Liver (tissue), 3 donors: ENCODE results near the gene SNRPB2.

ENCODE experiments used
- CTCF ChIP-seq: fragments of 150-350 bp; IDR thresholded peaks from 2 replicates; pipeline ENCODE4 v1.5.1; 2017; ENCODE audit warnings: improper control_type of control experiment, low read depth, low read length; ENCODE audit not compliant: missing input control
- FOXA1 ChIP-seq: IDR thresholded peaks from 2 replicates; pipeline ENCODE4 v1.6.1; 2016; ENCODE audit warnings: antibody characterized with exemption
- JUND ChIP-seq, 2 donors: IDR thresholded peaks; 2 replicates each; pipeline ENCODE4 v1.6.1; 2016; ENCODE audit warnings: antibody characterized with exemption in 2 of 2
- NR2F2 ChIP-seq: IDR thresholded peaks from 2 replicates; pipeline ENCODE4 v1.6.1; 2016; ENCODE audit warnings: antibody characterized with exemption
- RXRA ChIP-seq, 2 donors: IDR thresholded peaks; 2 replicates each; pipeline ENCODE4 v1.6.1; 2017 to 2018; ENCODE audit warnings: antibody characterized with exemption in 2 of 2, mild to moderate bottlenecking in 1 of 2
- TAF1 ChIP-seq: conservative IDR thresholded peaks from 2 replicates; pipeline ENCODE4 v1.6.1; 2016; ENCODE audit warnings: antibody characterized with exemption, mild to moderate bottlenecking
- donor health status: healthy.
- donor health status: healthy.

GRCh38 chr20:16692442-16692841 is 37.4 kb upstream of the SNRPB2 start:
- TF ChIP-seq TAF1 (no peak), CTCF (no peak), JUND (IDR thresholded peaks at IDR 0.05) (no peak), RXRA (IDR thresholded peaks at IDR 0.05) (no peak), NR2F2 (no peak), FOXA1 (no peak)
